GM19468 (cell line): ENCODE data around the gene PRKAG2.

Experiments
- ATAC-seq: cut with Tn5 transposase; IDR thresholded peaks from one replicate; pipeline ENCODE4 v1.9.1; 2021; ENCODE audit warnings: mild to moderate bottlenecking, moderate library complexity, moderate number of reproducible peaks; ENCODE audit not compliant: unreplicated experiment; ENCODE audit errors: extremely low read depth

PRKAG2 gene

GRCh38 chr7:151823566-151824372 is 53.1 kb downstream of the PRKAG2 start:
- no peak for ATAC-seq

- ATAC-seq = no peak
These were observed 54.3 kb downstream of the PRKAG2 start for GRCh38 chr7:151822541-151823181.

- no peak for ATAC-seq
These were observed 54.9 kb downstream of the PRKAG2 start for GRCh38 chr7:151821806-151822540.

DNA sequence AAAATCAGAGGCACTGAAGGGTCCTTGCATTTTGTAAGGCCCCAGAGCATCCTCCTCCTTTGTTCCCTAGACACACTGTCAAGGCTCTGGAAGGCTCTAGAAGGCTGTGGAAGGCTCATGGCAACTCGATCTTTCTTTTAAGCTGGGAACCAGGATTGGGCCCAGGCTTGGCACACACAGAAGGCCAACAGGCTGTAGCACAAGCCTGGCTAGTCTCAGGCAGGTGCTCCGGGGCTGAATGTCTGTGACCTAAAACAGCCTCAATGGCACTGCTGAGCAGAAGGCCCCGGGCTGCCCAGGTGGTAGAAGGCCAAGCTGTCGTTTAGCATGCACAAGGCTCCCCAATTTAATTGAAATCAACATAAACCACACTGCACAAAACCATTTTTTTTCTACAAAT is 55.7 kb downstream of the PRKAG2 start:
- no peak for ATAC-seq

- ATAC-seq = no peak
These were observed 56.3 kb downstream of the PRKAG2 start for GRCh38 chr7:151820491-151821105.

DNA sequence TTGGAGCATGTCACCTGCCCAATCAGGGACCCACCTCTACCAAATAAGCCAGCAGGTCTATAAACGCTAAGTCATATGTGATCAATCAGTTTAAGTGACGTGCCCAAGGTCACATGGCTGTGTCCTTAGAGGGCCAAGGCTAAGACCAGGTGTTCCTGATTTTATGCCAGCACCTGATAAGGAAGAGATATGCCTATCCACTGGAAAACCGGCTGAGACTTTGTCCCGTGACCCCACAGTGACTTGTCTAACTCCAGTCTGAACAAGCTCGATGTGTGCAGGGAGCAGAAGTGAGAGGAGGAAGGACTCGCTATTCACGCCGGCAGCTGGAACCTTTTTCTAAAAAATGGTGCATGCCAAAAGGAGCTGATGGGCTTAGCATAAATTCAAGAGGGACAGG is 57.0 kb downstream of the PRKAG2 start:
- ATAC-seq = no peak

GRCh38 chr7:151818674-151819519 is 58.0 kb downstream of the PRKAG2 start:
- ATAC-seq = no peak

DNA sequence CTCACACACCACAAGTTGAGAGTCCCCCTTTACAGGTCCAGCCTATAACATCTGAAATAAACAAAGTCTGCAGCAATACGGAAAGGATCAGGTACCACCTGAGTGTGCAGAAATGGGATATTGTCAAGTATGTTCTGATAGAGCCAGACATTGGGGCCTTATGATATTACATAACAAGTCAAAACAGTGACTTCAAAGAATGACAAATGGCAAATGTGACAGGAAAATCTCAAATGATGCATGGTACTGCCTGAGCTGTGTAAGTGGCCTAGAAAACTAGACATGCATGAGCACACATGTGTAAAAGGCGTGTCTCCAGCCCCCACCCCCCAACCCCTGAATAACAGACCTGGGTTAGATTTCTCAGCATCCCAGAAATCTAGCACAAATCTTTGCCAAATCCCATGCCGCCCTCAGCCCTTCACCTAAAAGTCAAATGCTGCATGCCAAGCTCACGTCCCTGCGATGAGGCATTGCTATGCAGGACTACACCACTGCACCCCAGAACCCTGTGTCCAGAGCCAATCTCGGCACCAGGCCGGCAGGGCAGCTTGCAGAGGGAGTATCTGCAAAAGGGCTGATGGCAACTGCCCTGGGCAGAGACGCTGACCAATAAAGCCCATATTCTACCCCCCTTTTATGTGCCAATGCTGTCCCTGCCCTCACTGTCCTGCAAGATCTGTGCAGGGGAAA is 58.8 kb downstream of the PRKAG2 start:
- ATAC-seq = no peak

DNA sequence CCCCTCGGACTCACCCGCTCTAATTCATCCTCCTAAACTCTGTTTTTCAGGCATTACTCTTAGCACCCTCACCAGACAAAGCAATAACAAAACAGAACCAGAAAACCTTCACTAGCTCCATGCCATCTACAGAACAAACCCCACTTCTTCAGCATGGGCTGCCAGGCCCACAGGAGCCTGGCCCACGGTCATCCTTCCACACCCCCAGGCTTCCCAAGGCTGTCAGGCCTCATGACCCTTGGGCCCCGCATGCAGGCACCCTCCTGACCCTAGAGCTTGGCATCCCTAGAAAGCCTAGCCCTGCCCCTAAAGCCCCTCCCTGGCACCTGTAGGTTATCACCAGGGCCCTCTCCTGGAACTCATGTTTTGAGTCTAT is 59.6 kb downstream of the PRKAG2 start:
- no peak for ATAC-seq

DNA sequence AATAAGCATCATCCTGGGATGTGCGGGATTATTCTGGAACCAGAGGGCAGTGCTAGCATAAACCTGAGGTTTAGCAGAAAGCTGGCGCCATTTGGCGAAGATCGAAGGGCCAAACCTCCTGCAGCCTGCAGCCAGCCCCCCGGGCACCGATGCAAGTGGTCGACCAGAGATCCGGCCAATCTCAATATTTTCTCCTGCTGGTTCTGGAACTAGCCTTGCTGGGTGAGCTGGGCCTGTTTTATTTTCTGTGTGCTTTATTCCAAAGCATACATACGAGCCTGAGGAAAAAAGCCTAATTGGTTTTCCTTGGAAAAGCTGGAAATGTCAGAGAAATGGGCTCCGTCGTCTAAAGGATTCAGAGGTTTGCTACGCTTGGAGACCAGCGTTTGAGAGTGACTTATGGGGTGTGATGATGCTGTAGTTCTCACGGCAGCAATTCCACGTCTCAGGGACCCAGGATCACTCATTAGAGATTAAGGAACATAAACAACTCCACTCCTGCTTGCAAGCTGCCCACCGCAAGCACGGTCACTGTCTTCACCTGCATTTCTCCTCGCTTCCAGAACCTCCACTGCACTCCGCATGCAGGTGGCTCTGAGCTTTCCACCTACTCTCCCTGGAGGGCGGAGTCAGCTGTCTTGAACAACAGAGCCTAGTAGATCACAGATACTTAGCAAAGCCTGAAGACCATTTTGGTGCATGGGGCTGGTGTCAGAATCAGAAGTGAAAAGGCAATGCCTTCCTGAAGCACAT is 60.2 kb downstream of the PRKAG2 start:
- ATAC-seq = no peak

GRCh38 chr7:151815419-151815818 is 61.5 kb downstream of the PRKAG2 start:
- no peak for ATAC-seq

GRCh38 chr7:151814400-151815009 is 62.4 kb downstream of the PRKAG2 start:
- ATAC-seq = no peak

GRCh38 chr7:151813997-151814396 is 62.9 kb downstream of the PRKAG2 start:
- no peak for ATAC-seq

DNA sequence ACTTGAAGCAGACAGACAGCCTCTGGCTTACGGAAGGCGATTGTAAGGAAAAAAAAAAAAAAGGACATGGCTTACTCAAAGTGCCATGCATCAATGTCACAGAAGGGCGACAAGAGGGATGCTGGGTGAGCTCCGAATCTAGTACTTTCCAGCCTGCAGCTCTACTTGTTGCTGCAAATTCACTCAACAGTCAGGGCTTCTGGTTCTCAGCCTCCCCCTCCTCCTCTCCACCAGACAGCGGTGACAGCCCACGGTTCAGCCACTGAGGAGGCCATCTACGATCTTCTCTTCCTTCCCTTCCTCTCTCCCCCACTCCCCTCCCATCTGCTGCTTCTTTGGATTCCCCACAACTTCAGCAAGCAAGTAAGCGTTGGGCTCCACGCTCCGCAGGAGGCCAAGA is 63.5 kb downstream of the PRKAG2 start:
- ATAC-seq = no peak

DNA sequence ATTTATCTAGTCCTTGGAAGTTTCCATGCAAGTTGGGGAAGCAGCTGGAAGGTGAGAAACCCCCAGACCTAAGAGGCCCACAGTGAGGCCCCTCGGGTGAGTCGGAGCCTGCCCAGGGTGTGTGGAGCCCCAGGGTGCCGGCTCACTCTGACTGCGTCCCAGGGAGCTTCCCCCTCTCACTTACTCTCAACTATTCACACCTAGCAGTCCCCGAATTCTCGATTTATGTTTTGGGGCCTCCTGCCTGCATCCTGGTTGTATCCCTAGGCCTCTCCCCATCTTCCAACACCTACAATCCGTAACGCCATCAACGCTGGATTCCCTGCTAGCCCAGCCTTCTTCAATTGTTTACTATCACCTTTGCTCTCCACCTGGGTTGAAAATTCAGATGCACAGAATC is 63.9 kb downstream of the PRKAG2 start:
- ATAC-seq = no peak

GRCh38 chr7:151810441-151811232 is 66.3 kb downstream of the PRKAG2 start:
- ATAC-seq = no peak

DNA sequence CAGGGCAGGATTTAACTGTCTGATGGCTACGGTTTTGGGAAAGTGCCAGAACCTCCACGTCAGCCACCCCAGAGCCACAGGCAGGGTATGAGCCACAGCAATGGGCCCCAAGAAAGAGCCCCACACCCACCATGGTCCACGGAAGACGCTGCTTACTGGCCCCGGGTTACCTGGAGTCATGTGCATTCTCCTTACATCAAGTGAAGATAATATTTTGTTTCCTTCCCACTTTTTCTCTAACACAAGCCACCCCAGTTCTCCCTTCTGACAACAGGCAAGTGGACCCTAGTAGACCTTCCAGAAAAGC is 67.1 kb downstream of the PRKAG2 start:
- ATAC-seq = no peak
